H1 (cell line): ENCODE results near the gene CFAP61. TPM values are rescaled to one million over a fixed set of nuclear protein-coding genes. Genes with fewer than 3 reads are reported as not detected.

Source experiments
- CTCF ChIA-PET: fragments of 300-600 bp; sonication (Branson Sonifier 250); formaldehyde crosslinking; loops from one replicate; lab custom pipeline; 2021; ENCODE audit not compliant: partially characterized antibody; lab: Charles Lee
- POLR2A ChIA-PET: fragments of 300-600 bp; sonication (Branson Sonifier 250); formaldehyde crosslinking; loops from one replicate; lab custom pipeline; 2021; ENCODE audit warnings: inconsistent platforms; ENCODE audit not compliant: partially characterized antibody; lab: Charles Lee
- DNase-seq, 2 experiments: peaks; one replicate each; pipeline versions ENCODE4 v3.0.0 to v3.0.0-alpha.2; 2010 to 2022; ENCODE audit warnings: low spot score in 2 of 2, low read depth in 1 of 2, mixed read lengths in 1 of 2
- FAIRE-seq: peaks from 2 replicates; lab custom pipeline; 2011; peaks lifted over from hg19 to GRCh38; lab: Jason Lieb, UNC
- H2AFZ ChIP-seq: 2 replicates; pipeline ENCODE4 v1.8.1; 2012; ENCODE audit warnings: low read length, inconsistent platforms
- H2AK5ac ChIP-seq: 2 replicates; pipeline ENCODE4 v1.6.1; 2013; ENCODE audit warnings: low read depth, low read length
- H2BK120ac ChIP-seq: replicated peaks from 2 replicates; pipeline ENCODE3; 2013; ENCODE audit warnings: low read depth, low read length, inconsistent platforms
- H2BK12ac ChIP-seq: 2 replicates; pipeline ENCODE4 v1.6.1; 2013; ENCODE audit warnings: low read depth, low read length
- H2BK15ac ChIP-seq: 2 replicates; pipeline ENCODE4 v1.6.1; 2013; ENCODE audit warnings: low read length
- H2BK20ac ChIP-seq: 2 replicates; pipeline ENCODE4 v1.6.1; 2013; ENCODE audit warnings: low read length
- H2BK5ac ChIP-seq: 2 replicates; pipeline ENCODE4 v1.6.1; 2013; ENCODE audit warnings: low read depth, low read length
- H3K14ac ChIP-seq: 2 replicates; pipeline ENCODE4 v1.6.1; 2013; ENCODE audit warnings: inconsistent platforms; ENCODE audit not compliant: insufficient read length
- H3K18ac ChIP-seq: 2 replicates; pipeline ENCODE4 v1.6.1; 2013; ENCODE audit warnings: low read length; ENCODE audit errors: extremely low read depth
- H3K23ac ChIP-seq: 2 replicates; pipeline ENCODE4 v1.6.1; 2013; ENCODE audit warnings: inconsistent platforms; ENCODE audit not compliant: insufficient read length
- H3K23me2 ChIP-seq: 2 replicates; pipeline ENCODE4 v1.6.1; 2013; ENCODE audit warnings: low read depth, low read length
- H3K27ac ChIP-seq: 2 replicates; pipeline ENCODE4 v1.6.1; 2011; ENCODE audit warnings: low read depth, low read length, inconsistent platforms
- H3K27me3 ChIP-seq, 4 experiments: replicated peaks in 1 of 4; 1 replicate in 1 of 4; 2 replicates in 3 of 4; pipeline versions ENCODE4 v1.6.1 to v1.8.1; 2011 to 2013; ENCODE audit warnings: low read length in 3 of 4, mild to moderate bottlenecking in 3 of 4, inconsistent platforms in 2 of 4, mixed read lengths in 2 of 4, moderate library complexity in 1 of 4; ENCODE audit not compliant: control insufficient read depth in 3 of 4, insufficient read depth in 3 of 4; ENCODE audit errors: extremely low read depth in 1 of 4
- H3K36me3 ChIP-seq, 4 experiments: 2 replicates each; pipeline versions ENCODE4 v1.6.1 to v1.8.1; 2011 to 2013; ENCODE audit warnings: mild to moderate bottlenecking in 4 of 4, low read length in 3 of 4, moderate library complexity in 2 of 4, control low read depth in 1 of 4, inconsistent platforms in 1 of 4; ENCODE audit not compliant: insufficient read depth in 4 of 4, control insufficient read depth in 2 of 4
- H3K4ac ChIP-seq: replicated peaks from 2 replicates; pipeline ENCODE3; 2013; ENCODE audit warnings: low read length, low read depth, mixed read lengths, inconsistent platforms; ENCODE audit not compliant: insufficient read length
- H3K4me1 ChIP-seq, 4 experiments: replicated peaks in 1 of 4; 1 replicate in 1 of 4; 2 replicates in 3 of 4; pipeline versions ENCODE4 v1.6.1 to v1.8.1; 2011 to 2013; ENCODE audit warnings: low read length in 3 of 4, inconsistent platforms in 2 of 4, mixed read lengths in 1 of 4; ENCODE audit not compliant: insufficient read depth in 4 of 4, control insufficient read depth in 3 of 4
- H3K4me2 ChIP-seq, 2 experiments: 2 replicates each; pipeline versions ENCODE4 v1.6.1 to v1.8.1; 2011 to 2013; ENCODE audit warnings: low read depth in 2 of 2, low read length in 2 of 2, control low read depth in 1 of 2, inconsistent platforms in 1 of 2, mild to moderate bottlenecking in 1 of 2; ENCODE audit not compliant: insufficient read depth in 1 of 2
- H3K4me3 ChIP-seq, 4 experiments: fragments of 200-600, 300-600 bp in 1 of 4; sonication (generic), shearing (Covaris generic), sonication (Bioruptor Twin) in 1 of 4; 2 replicates each; pipeline versions ENCODE4 v1.5.1 to v1.8.1; 2011 to 2016; ENCODE audit warnings: low read length in 4 of 4, low read depth in 3 of 4, control low read depth in 2 of 4, inconsistent platforms in 2 of 4, mild to moderate bottlenecking in 2 of 4, mixed read lengths in 1 of 4, moderate library complexity in 1 of 4; ENCODE audit not compliant: insufficient read depth in 2 of 4; ENCODE audit errors: extremely low read depth in 1 of 4
- H3K56ac ChIP-seq: replicated peaks from 2 replicates; pipeline ENCODE3; 2013; ENCODE audit warnings: low read depth, mild to moderate bottlenecking, mixed read lengths, low read length, inconsistent platforms; ENCODE audit not compliant: insufficient read length
- H3K79me1 ChIP-seq: 2 replicates; pipeline ENCODE4 v1.6.1; 2013; ENCODE audit warnings: low read depth, low read length, control low read depth
- H3K79me2 ChIP-seq, 2 experiments: 2 replicates each; pipeline versions ENCODE4 v1.6.1 to v1.8.1; 2012 to 2013; ENCODE audit warnings: low read length in 2 of 2, mild to moderate bottlenecking in 2 of 2, inconsistent platforms in 1 of 2; ENCODE audit not compliant: insufficient read depth in 2 of 2, control insufficient read depth in 1 of 2
- H3K9ac ChIP-seq, 4 experiments: replicated peaks in 1 of 4; 1 replicate in 1 of 4; 2 replicates in 3 of 4; pipeline versions ENCODE4 v1.6.1 to v1.8.1; 2011 to 2013; ENCODE audit warnings: low read depth in 3 of 4, low read length in 3 of 4, control low read depth in 2 of 4, mild to moderate bottlenecking in 2 of 4, moderate library complexity in 2 of 4, inconsistent platforms in 1 of 4; ENCODE audit errors: extremely low read depth in 1 of 4
- H3K9me3 ChIP-seq, 2 experiments: 2 replicates each; pipeline versions ENCODE4 v1.6.1 to v1.8.1; 2012 to 2013; ENCODE audit warnings: mild to moderate bottlenecking in 2 of 2, moderate library complexity in 2 of 2, control low read depth in 1 of 2, inconsistent platforms in 1 of 2, low read depth in 1 of 2, low read length in 1 of 2, mixed read lengths in 1 of 2; ENCODE audit not compliant: insufficient read depth in 2 of 2
- H4K20me1 ChIP-seq, 2 experiments: replicated peaks in 1 of 2; 2 replicates each; pipeline versions ENCODE3 to v1.8.1; 2011 to 2013; ENCODE audit warnings: inconsistent platforms in 2 of 2, low read length in 2 of 2, mild to moderate bottlenecking in 1 of 2; ENCODE audit not compliant: insufficient read depth in 2 of 2, control insufficient read depth in 1 of 2
- H4K5ac ChIP-seq: 2 replicates; pipeline ENCODE4 v1.6.1; 2013; ENCODE audit warnings: low read length, low read depth, mixed read lengths, inconsistent platforms; ENCODE audit not compliant: insufficient read length
- H4K8ac ChIP-seq: 2 replicates; pipeline ENCODE4 v1.8.0; 2013; ENCODE audit warnings: mild to moderate bottlenecking, moderate library complexity, low read length, inconsistent platforms; ENCODE audit not compliant: insufficient read depth; ENCODE audit errors: extremely low read depth
- H4K91ac ChIP-seq: replicated peaks from 2 replicates; pipeline ENCODE3; 2013; ENCODE audit warnings: low read length, mixed read lengths, inconsistent platforms; ENCODE audit not compliant: insufficient read length
- BCL11A ChIP-seq, 2 experiments: IDR thresholded peaks; one replicate each; pipeline ENCODE4 v1.6.1; 2011; ENCODE audit warnings: low read depth in 2 of 2, low read length in 2 of 2, mild to moderate bottlenecking in 2 of 2
- CHD1 ChIP-seq: IDR thresholded peaks from 2 replicates; pipeline ENCODE4 v1.6.1; 2012; ENCODE audit warnings: low read depth, low read length, improper control_type of control experiment
- CREB1 ChIP-seq: IDR thresholded peaks from 2 replicates; pipeline ENCODE4 v1.6.1; 2012; ENCODE audit warnings: inconsistent platforms
- EP300 ChIP-seq, 2 experiments: IDR thresholded peaks; 1 replicate in 1 of 2; 2 replicates in 1 of 2; pipeline ENCODE4 v1.6.1; 2011 to 2012; ENCODE audit warnings: low read depth in 2 of 2, low read length in 2 of 2, mild to moderate bottlenecking in 2 of 2, borderline replicate concordance in 1 of 2, inconsistent platforms in 1 of 2, moderate library complexity in 1 of 2
- GABPA ChIP-seq: IDR thresholded peaks from 2 replicates; pipeline ENCODE4 v1.6.1; 2011; ENCODE audit warnings: mild to moderate bottlenecking, low read length, moderate library complexity, borderline replicate concordance; ENCODE audit not compliant: insufficient read depth
- HDAC2 ChIP-seq, 2 experiments: fragments of 300-600 bp in 1 of 2; sonication (generic) in 1 of 2; IDR thresholded peaks; 2 replicates each; pipeline ENCODE4 v1.6.1; 2011 to 2012; ENCODE audit warnings: low read depth in 2 of 2, low read length in 2 of 2, mild to moderate bottlenecking in 2 of 2, moderate library complexity in 2 of 2, borderline replicate concordance in 1 of 2, inconsistent platforms in 1 of 2
- KDM1A ChIP-seq: fragments of 200-600, 300-600 bp; sonication (generic); IDR thresholded peaks from 2 replicates; pipeline ENCODE4 v1.7.1; 2016; ENCODE audit warnings: mild to moderate bottlenecking, low read length, borderline replicate concordance
- NRF1 ChIP-seq: IDR thresholded peaks from 2 replicates; pipeline ENCODE4 v1.6.1; 2011; ENCODE audit warnings: mild to moderate bottlenecking, low read depth, low read length, improper control_type of control experiment
- POLR2AphosphoS5 ChIP-seq: IDR thresholded peaks from 2 replicates; pipeline ENCODE4 v1.6.1; 2011; ENCODE audit warnings: low read depth, low read length
- POU5F1 ChIP-seq: IDR thresholded peaks from 2 replicates; pipeline ENCODE4 v1.6.1; 2011; ENCODE audit warnings: low read depth, mild to moderate bottlenecking, low read length, moderate library complexity
- RFX5 ChIP-seq: IDR thresholded peaks from 2 replicates; pipeline ENCODE4 v1.6.1; 2011; ENCODE audit warnings: low read depth, low read length, improper control_type of control experiment, borderline replicate concordance
- SIN3A ChIP-seq, 2 experiments: IDR thresholded peaks in 1 of 2; conservative IDR thresholded peaks in 1 of 2; 2 replicates each; pipeline ENCODE4 v1.6.1; 2011 to 2012; ENCODE audit warnings: low read length in 2 of 2, improper control_type of control experiment in 1 of 2, low read depth in 1 of 2, mild to moderate bottlenecking in 1 of 2
- SIRT6 ChIP-seq: IDR thresholded peaks from one replicate; pipeline ENCODE4 v1.7.1; 2012; ENCODE audit warnings: low read length, inconsistent platforms
- SP1 ChIP-seq: IDR thresholded peaks from 2 replicates; pipeline ENCODE4 v1.6.1; 2011; ENCODE audit warnings: low read depth, low read length
- SP4 ChIP-seq: IDR thresholded peaks from 2 replicates; pipeline ENCODE4 v1.6.1; 2012; ENCODE audit warnings: low read length, inconsistent platforms
- TEAD4 ChIP-seq: IDR thresholded peaks from 2 replicates; pipeline ENCODE4 v1.6.1; 2012; ENCODE audit warnings: low read depth, low read length, inconsistent platforms, mixed read lengths
- WGBS, 2 experiments: shearing (Covaris generic) in 1 of 2; methylation state at CpG; one replicate each; pipeline versions ENCODE4 v1.1.6 to v1.1.7; 2013 to 2015; ENCODE audit warnings: low lambda C conversion rate in 2 of 2, mixed read lengths in 2 of 2, inconsistent platforms in 1 of 2, low coverage in 1 of 2, missing lambda C conversion rate in 1 of 2; ENCODE audit not compliant: insufficient replicate concordance in 2 of 2, insufficient coverage in 1 of 2, insufficient read length in 1 of 2; ENCODE audit errors: extremely low coverage in 1 of 2, missing lambda C conversion rate in 1 of 2; 5-methylcytosine and 5-hydroxymethylcytosine counted together
- polyA plus RNA-seq, 7 experiments: library from polyadenylated mRNA; depleted of rRNA in 3 of 7; stranded (reverse) in 5 of 7; unstranded in 2 of 7; fragments of >200 nt in 5 of 7; fragments of 200-250 nt in 2 of 7; gene quantifications; 1 replicate in 5 of 7; 2 replicates in 1 of 7; 4 replicates in 1 of 7; pipeline versions ENCODE4 v1.2.1 to v1.2.3, GENCODE V29; 2011 to 2013; ENCODE audit warnings: missing spikeins in 2 of 7, mixed read lengths in 2 of 7
- total RNA-seq: library from RNA; stranded (reverse); fragmentation: NEBNext Ultra II Directional; extraction: Animal tissue kit (Norgen Biotek cat#: 25700); gene quantifications from 2 replicates; pipeline ENCODE4 v1.2.1, GENCODE V29; 2021

CFAP61 gene
- total and polyA plus RNA-seq, 2 of the 8 experiments (the other 6 are each of a cell fraction or from before 2014, with no cell fraction given): 0.29 to 0.61 TPM

DNA sequence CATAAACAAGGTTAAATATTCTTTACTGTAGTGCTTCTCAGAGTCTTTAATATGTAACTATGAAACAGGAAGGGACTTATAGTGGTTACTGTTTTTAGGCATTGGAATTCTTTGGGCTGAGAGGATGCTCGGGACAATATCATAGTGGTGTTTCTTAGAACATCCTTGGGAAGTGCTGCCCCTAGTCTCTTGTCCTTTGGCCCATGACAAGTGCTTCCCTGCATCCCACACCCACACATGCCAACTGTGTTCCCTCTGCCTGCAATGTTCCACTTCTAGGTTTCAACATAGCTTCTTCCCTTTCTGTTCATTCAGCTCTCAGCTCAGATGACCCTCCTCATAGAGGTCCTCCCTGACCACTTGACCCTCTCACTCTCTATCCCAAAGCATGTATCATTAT, 37.6 kb downstream of the CFAP61 start:
- Histone ChIP-seq H3K4me2 (no peak overlapping the region), H3K56ac (no peak overlapping the region), H3K14ac (no peak overlapping the region), H4K8ac (no peak overlapping the region), H2AK5ac (no peak overlapping the region), H3K27me3 (no peaks in the 10 kb centered on the region), H3K79me2 (no peaks in the 10 kb centered on the region), H2BK15ac (no peak overlapping the region), H3K4me1 (no peaks in the 10 kb centered on the region), H3K79me1 (no peaks in the 10 kb centered on the region), H3K23me2 (no peaks in the 10 kb centered on the region), H3K4ac (no peak overlapping the region), H2BK120ac (no peak overlapping the region), H4K91ac (no peak overlapping the region), H3K9ac (no peak overlapping the region), H3K27ac (no peak overlapping the region), H3K23ac (no peak overlapping the region), H3K9me3 (no peaks in the 10 kb centered on the region), H2BK20ac (no peak overlapping the region), H2AFZ (no peak overlapping the region), H3K36me3 (no peaks in the 10 kb centered on the region), H3K4me3 (no peak overlapping the region), H3K18ac (no peak overlapping the region), H4K5ac (no peak overlapping the region), H2BK5ac (no peak overlapping the region), H4K20me1 (no peaks in the 10 kb centered on the region), H2BK12ac (no peak overlapping the region)
- FAIRE-seq (no peak), DNase-seq (no peak)
- ChIA-PET POLR2A (no interaction called here), CTCF (interaction anchor here (0.6 to 2.4 kb wide), 3 partner anchors 38 to 148 kb away, joined by 3 to 10 read pairs (median 3); partner anchors contain the start of genes CFAP61 and CRNKL1)
- WGBS, 2 experiments: 90% methylated on average over 1 of the region's 1 CpG; no CpG with 5 or more reads in 1 of the 2 experiments
- TF ChIP-seq HDAC2 (IDR thresholded peaks at IDR 0.05; ENCODE audit: borderline replicate concordance in 1 of 2, low read depth in 2 of 2, low read length in 2 of 2) (no peak), POLR2AphosphoS5 (no peak), BCL11A (IDR thresholded peaks at IDR 0.05; ENCODE audit: low read depth in 2 of 2, low read length in 2 of 2) (no peak), POU5F1 (no peak), NRF1 (no peak), EP300 (IDR thresholded peaks at IDR 0.05; ENCODE audit: borderline replicate concordance in 1 of 2, low read depth in 2 of 2, low read length in 2 of 2) (no peak), KDM1A (no peak), SIN3A (conservative IDR thresholded peaks at IDR 0.05 in 1 of 2, IDR thresholded peaks at IDR 0.05 in 1 of 2; ENCODE audit: low read depth in 1 of 2, low read length in 2 of 2) (no peak), GABPA (no peak), CREB1 (no peak), RFX5 (no peak), SIRT6 (no peak), SP4 (no peak), TEAD4 (no peak), CHD1 (no peak), SP1 (no peak)
